Activated naive CD8-positive, alpha-beta T cell treated with anti-CD3 and anti-CD28 coated beads, Interleukin-2, amount 10 ng/mL, durations not matched to agents 7 days and 5 days (primary cell): ENCODE data around the gene ARPC1A. TPM values are rescaled to one million over a fixed set of nuclear protein-coding genes. Genes with fewer than 3 reads are reported as not detected.

Experiments used
- ATAC-seq: fragments of 150-1000 bp; cut with Tn5 transposase; one replicate; pipeline ENCODE4 v1.10.0; 2021; ENCODE audit warnings: low read depth, moderate library complexity
- POLR2A ChIA-PET: fragments of 350-600 bp; sonication (Branson Sonifier 250); formaldehyde crosslinking; loops from one replicate; lab custom pipeline; 2021; ENCODE audit warnings: antibody characterized with exemption; lab: Charles Lee
- DNase-seq: peaks from one replicate; pipeline ENCODE4 v3.0.0; 2021
- H3K27ac Mint-ChIP-seq: one replicate; pipeline ENCODE4 v1.8.0; 2022; ENCODE audit warnings: mild to moderate bottlenecking, mixed read lengths
- H3K27me3 Mint-ChIP-seq: one replicate; pipeline ENCODE4 v1.8.0; 2022; ENCODE audit warnings: mild to moderate bottlenecking, moderate library complexity, mixed read lengths
- H3K36me3 Mint-ChIP-seq: one replicate; pipeline ENCODE4 v1.8.0; 2021; ENCODE audit warnings: mild to moderate bottlenecking, mixed read lengths
- H3K4me1 Mint-ChIP-seq: one replicate; pipeline ENCODE4 v1.8.0; 2021; ENCODE audit warnings: mixed read lengths
- H3K4me3 Mint-ChIP-seq: one replicate; pipeline ENCODE4 v1.8.0; 2022; ENCODE audit warnings: mild to moderate bottlenecking, moderate library complexity, mixed read lengths
- H3K9me3 Mint-ChIP-seq: one replicate; pipeline ENCODE4 v1.8.0; 2021; ENCODE audit warnings: mixed read lengths
- total RNA-seq, 2 experiments: library from RNA; stranded (reverse); gene quantifications; one replicate each; pipeline ENCODE4 v1.2.3, GENCODE V29; 2021

The ARPC1A gene
- total RNA-seq, 2 experiments from 2014 or later: 50.6 to 53.5 TPM

DNA sequence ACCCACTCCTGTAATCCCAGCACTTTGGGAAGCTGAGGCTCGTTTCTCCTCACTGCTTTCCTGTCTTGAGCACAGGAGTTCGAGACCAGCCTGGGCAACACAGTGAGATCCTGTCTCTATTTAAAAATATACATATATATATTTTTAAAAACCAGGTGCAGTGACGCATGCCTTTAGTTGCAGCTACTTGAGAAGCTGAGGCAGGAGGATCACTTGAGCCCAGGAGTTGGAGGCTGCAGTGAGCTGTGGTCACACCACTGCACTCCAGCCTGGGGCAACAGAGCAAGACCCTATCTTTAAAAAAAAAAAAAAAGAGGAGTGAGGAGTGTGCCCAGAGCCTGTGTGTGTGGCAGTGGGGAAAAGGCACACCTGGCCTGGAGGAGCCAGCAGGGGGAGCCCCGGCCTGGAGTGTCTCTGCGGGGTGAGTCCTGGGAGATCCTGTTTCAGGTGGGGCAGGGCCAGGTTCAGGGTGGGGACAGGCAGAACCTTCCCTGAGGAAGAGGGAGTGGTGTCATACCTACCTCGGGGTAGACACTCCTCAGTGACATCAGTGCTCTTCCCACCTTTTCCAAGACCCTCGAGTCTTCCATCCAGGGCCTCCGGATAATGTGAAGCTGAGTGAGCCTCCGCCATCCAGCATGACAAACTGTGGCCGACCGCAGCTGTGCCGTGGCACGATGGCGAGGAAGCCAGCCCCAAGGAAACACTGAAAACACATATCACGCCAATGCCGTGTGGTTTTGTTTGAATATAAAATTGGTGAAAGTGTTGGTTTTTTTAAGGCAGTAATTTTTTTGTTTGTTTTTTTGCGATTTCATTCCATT is 39.8 kb downstream of the ARPC1A start:
- POLR2A ChIA-PET: no interaction called here
- Mint-ChIP-seq H3K36me3 (peaks cover 9% of the 10 kb centered on the region), H3K4me1 (peaks cover 15% of the 10 kb centered on the region), H3K4me3 (no peak overlapping the region), H3K27me3 (no peaks in the 10 kb centered on the region), H3K9me3 (no peaks in the 10 kb centered on the region), H3K27ac (no peak overlapping the region)
- ATAC-seq (peak; percentile 90), DNase-seq (peak; percentile 70)

- H3K27me3 Mint-ChIP-seq: no peaks in the 10 kb centered on the region
- H3K4me1 Mint-ChIP-seq: peaks cover 15% of the 10 kb centered on the region
- H3K36me3 Mint-ChIP-seq: peaks cover 9% of the 10 kb centered on the region
- H3K4me3 Mint-ChIP-seq: no peak overlapping the region
- DNase-seq: no peak
- POLR2A ChIA-PET: no interaction called here
- H3K9me3 Mint-ChIP-seq: no peaks in the 10 kb centered on the region
- H3K27ac Mint-ChIP-seq: peak overlapping the region; percentile 21
- no peak for ATAC-seq
These were observed 40.9 kb downstream of the ARPC1A start for GRCh38 chr7:99366646-99367045.

DNA sequence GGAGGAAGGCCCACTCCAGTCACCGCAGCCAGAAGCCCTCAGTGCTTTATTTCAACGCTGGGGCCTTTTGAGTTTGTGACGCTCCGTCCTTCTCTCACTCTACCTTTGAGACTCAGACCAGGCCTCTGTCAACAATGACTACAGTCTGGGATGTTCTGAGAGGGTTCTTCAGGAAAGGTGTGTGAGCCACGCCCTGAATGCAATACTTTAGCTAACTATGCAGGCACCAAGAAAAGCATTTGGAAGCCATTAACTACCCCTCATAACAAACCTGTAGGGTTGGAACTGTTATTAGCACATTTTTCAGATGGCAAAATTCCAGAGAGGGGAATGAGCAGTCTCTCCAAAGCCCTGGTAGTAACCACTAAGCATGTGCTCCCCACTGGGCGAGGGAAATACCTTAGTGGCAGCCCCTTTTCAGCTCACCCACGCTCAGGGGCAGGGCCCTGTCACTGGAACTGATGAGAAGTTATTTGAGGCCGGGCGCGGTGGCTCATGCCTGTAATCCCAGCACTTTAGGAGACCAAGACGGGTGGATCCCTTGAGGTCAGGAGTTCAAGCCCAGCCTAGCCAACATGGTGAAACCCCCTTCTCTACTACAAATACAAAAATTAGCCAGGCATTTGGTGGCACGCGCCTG is 43.2 kb downstream of the ARPC1A start:
- Mint-ChIP-seq H3K27me3 (peaks cover 2% of the 10 kb centered on the region), H3K4me1 (peaks cover 25% of the 10 kb centered on the region), H3K27ac (no peak overlapping the region), H3K4me3 (peak overlapping the region; percentile 22), H3K9me3 (no peaks in the 10 kb centered on the region), H3K36me3 (peaks cover 9% of the 10 kb centered on the region)
- ATAC-seq: no peak
- DNase-seq: no peak
- POLR2A ChIA-PET: interaction anchor here (0.5 to 1.5 kb wide), 2 partner anchors 40 to 100 kb away, joined by 3 to 4 read pairs; partner anchors contain the start of genes BUD31 and PDAP1

GRCh38 chr7:99369767-99370391 is 44.2 kb downstream of the ARPC1A start:
- peaks cover 25% of the 10 kb centered on the region for H3K4me1 Mint-ChIP-seq
- POLR2A ChIA-PET: interaction anchor here (0.7 to 1.5 kb wide), 3 partner anchors 39 to 228 kb away, joined by 3 to 4 read pairs (median 3); partner anchors contain the start of genes BUD31, PDAP1 and TMEM225B
- H3K27me3 Mint-ChIP-seq: peaks cover 2% of the 10 kb centered on the region
- no peaks in the 10 kb centered on the region for H3K9me3 Mint-ChIP-seq
- ATAC-seq (no peak), DNase-seq (no peak)
- H3K4me3 Mint-ChIP-seq: peak overlapping the region; percentile 19
- H3K27ac Mint-ChIP-seq: peak overlapping the region; percentile 45
- H3K36me3 Mint-ChIP-seq: peaks cover 5% of the 10 kb centered on the region

GRCh38 chr7:99371376-99371920 is 45.8 kb downstream of the ARPC1A start:
- Mint-ChIP-seq H3K4me1 (peaks cover 27% of the 10 kb centered on the region), H3K27me3 (peaks cover 2% of the 10 kb centered on the region), H3K36me3 (peaks cover 2% of the 10 kb centered on the region), H3K27ac (no peak overlapping the region), H3K9me3 (no peaks in the 10 kb centered on the region), H3K4me3 (no peak overlapping the region)
- no peak for ATAC-seq
- DNase-seq: no peak
- POLR2A ChIA-PET: no interaction called here

DNA sequence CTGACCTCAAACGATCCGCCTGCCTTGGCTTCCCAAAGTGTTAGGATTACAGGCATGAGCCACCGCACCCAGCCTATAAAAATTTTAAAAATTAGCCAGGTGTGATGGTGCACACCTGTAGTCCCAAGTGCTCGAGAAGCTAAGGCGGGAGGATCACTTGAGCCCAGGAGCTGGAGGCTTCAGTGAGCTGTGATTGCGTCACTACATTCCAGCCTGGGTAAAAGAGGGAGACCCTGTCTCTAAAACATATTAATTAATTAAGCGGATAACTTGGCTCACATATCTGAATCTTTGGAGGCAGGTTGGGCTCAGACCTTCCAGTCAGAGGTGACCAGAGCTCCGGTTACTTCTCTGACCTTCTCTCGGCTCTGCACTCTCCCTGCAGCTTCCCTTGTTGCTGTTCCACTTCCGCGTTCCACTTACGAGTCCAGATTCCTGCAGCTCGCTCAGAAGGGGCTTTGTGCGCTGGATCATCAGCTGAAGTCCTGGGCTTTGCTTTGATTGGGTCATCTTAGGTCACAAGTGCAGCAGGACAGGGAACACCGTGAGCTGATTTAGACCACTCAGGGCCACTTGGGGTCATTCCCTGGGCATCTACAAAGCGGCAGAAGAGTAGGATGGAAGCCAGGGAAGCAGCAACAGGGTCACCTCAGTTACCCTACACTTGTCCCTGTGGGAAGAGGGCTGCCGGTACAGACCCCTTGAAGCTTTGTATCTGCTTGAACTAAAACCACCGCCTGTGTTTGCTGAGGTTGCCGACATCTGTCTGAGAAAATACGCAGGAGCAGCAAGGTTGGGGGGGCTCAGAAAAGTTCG is 46.8 kb downstream of the ARPC1A start:
- no peaks in the 10 kb centered on the region for H3K9me3 Mint-ChIP-seq
- no peak for ATAC-seq

GRCh38 chr7:99373091-99374066 is 47.7 kb downstream of the ARPC1A start:
- ATAC-seq (no peak), DNase-seq (no peak)

More for the DNA sequence above, 46.8 kb downstream of the ARPC1A start:
- Mint-ChIP-seq H3K4me3 (peak overlapping the region; percentile 87), H3K36me3 (peaks cover 4% of the 10 kb centered on the region), H3K27ac (peak overlapping the region; percentile 83), H3K4me1 (peaks cover 30% of the 10 kb centered on the region), H3K27me3 (peaks cover 2% of the 10 kb centered on the region)
- DNase-seq: no peak
- POLR2A ChIA-PET: interaction anchor here (1.0 to 4.6 kb wide), 2 partner anchors 21 to 36 kb away, joined by 5 to 35 read pairs; partner anchors contain the start of genes BUD31 and PDAP1

DNA sequence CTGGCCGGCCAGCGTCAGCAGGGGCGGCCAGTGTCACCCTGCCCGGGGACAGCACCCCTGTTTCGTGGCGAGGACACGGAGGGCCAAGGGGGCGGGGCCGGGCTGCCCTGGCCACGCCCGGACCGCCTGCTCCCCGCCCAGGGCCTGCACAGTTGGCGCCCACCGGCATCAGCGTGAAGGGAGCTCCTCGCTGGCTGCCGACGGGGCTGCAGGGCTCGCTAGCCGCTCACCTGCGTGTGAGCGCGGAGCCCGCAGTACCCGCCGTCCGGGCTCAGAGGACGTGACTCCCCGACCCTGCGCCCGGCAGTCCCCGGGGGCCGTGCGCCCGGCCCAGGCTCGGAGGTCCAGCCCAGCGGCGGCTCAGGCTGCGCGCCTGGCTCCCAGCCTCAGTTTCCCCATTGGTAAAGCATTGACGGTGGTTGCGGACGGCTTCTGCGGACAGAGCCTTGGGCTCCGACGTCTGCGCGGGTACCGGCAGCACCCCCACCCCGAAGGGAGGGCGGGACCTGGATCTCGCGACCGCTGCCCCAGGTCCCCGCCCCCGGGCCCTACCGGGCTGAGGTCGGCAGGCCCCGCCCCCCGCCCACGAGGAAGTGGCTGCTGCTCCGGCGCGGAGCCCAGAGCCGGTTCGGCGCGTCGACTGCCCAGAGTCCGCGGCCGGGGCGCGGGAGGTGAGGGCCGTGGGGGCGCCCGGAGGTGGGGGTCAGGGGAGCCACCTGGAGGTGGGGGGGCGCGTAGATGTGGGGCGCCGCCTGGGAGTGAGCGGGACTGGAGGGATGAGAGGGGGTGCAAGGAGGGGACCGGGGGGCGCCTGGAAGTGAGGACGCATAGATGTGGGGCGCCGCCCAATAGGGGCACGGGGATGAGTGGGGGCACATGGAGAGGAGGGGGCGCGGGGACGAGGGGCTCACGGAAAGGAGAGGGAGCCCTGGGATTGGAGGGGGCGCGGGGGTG is 48.7 kb downstream of the ARPC1A start, which contains the start of gene ARPC1B:
TSS of gene ARPC1B (plus strand) at position 620 of the 954 bp plus-strand sequence. CDS start 10,985 bp downstream, outside the sequence.
- H3K9me3 Mint-ChIP-seq: no peaks in the 10 kb centered on the region
- peaks cover 33% of the 10 kb centered on the region for H3K4me1 Mint-ChIP-seq

More at GRCh38 chr7:99373091-99374066, 47.7 kb downstream of the ARPC1A start:
- Mint-ChIP-seq H3K9me3 (no peaks in the 10 kb centered on the region), H3K27me3 (peaks cover 2% of the 10 kb centered on the region), H3K4me3 (peak overlapping the region; percentile 87), H3K4me1 (peaks cover 33% of the 10 kb centered on the region), H3K36me3 (peaks cover 10% of the 10 kb centered on the region), H3K27ac (peak overlapping the region; percentile 83)
- POLR2A ChIA-PET: interaction anchor here (0.9 to 4.6 kb wide), 4 partner anchors 20 to 73 kb away, joined by 4 to 35 read pairs (median 20); partner anchors contain the start of genes BUD31 and PDAP1

GRCh38 chr7:99375070-99375807 is 49.5 kb downstream of the ARPC1A start:
- Mint-ChIP-seq H3K4me1 (peaks cover 32% of the 10 kb centered on the region), H3K36me3 (peaks cover 18% of the 10 kb centered on the region), H3K9me3 (no peaks in the 10 kb centered on the region), H3K27ac (peak overlapping the region; percentile 78), H3K4me3 (peak overlapping the region; percentile 87), H3K27me3 (peaks cover 2% of the 10 kb centered on the region)
- DNase-seq (peak; percentile 83), ATAC-seq (peak; percentile 65)
- POLR2A ChIA-PET: interaction anchor here (0.5 to 4.6 kb wide), 12 partner anchors 15 to 249 kb away, joined by 3 to 35 read pairs (median 4); partner anchors contain the start of genes ARPC1A, BUD31, PDAP1 and ZNF394

More for the DNA sequence above, 48.7 kb downstream of the ARPC1A start, which contains the start of gene ARPC1B:
- DNase-seq: peak; percentile 84
- ATAC-seq: peak; percentile 56
- POLR2A ChIA-PET: interaction anchor here (0.5 to 4.6 kb wide), 10 partner anchors 14 to 250 kb away, joined by 3 to 35 read pairs (median 4); partner anchors contain the start of genes ARPC1A, BUD31, PDAP1 and ZNF394
- Mint-ChIP-seq H3K27me3 (peaks cover 2% of the 10 kb centered on the region), H3K36me3 (peaks cover 15% of the 10 kb centered on the region), H3K4me3 (peak within 1 kb of the TSS; percentile 87), H3K27ac (peak within 1 kb of the TSS; percentile 78)
